ENCODE measurements around the gene ROS1. TPM values are rescaled to one million over a fixed set of nuclear protein-coding genes. Genes with fewer than 3 reads are reported as not detected.

Gene ROS1
- total RNA-seq, 2 experiments from 2014 or later = not detected

DNA sequence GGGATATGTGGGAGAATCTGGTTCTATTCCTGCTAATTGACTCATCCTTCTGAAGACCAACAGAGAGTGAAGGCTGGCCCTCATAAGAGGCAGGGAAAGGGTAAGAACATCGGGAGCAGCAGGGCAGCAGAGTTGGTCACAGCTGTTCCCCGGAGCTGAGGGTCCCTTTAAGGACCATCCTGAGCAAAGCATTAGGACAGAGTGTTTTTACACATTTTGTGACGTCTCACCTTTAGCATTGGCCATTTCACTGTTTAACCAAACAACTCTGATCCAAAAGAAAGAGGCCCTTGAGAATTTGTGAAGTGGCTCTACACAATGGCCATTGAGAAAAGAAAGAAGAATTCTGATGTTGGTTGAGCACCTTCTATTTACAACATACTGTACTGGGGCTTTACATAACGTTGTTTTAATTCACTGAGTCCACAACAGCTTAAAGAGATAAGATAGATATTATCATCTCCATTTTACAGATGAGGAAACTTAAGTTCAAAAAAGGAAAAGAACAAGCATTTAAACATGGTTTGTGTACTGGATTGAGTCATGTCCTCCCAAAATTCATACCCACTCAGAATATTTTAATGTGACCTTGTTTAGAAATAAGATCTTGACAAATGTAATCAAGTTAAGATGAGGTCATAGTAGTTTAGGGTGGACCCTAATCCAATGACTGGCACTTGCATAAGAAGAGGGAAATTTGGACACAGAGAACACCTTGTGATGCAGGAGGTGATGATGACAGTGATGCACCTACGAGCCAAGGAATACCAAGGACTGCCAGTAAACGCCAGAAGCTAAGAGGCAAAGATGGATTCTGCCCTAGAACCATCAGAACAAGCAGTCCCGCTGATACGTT, 98.4 kb downstream of the ROS1 start:
- Mint-ChIP-seq H3K27ac (no peak overlapping the region), H3K36me3 (peaks cover 2% of the 10 kb centered on the region), H3K27me3 (peaks cover 18% of the 10 kb centered on the region), H3K9me3 (peaks cover 5% of the 10 kb centered on the region), H3K4me1 (no peaks in the 10 kb centered on the region), H3K4me3 (no peak overlapping the region)
- no peak for DNase-seq

- Mint-ChIP-seq H3K4me3 (no peak overlapping the region), H3K4me1 (no peaks in the 10 kb centered on the region), H3K36me3 (no peaks in the 10 kb centered on the region), H3K9me3 (no peaks in the 10 kb centered on the region), H3K27ac (no peak overlapping the region), H3K27me3 (peaks cover 16% of the 10 kb centered on the region)
- no peak for DNase-seq
Observed at GRCh38 chr6:117326396-117326795, 99.3 kb downstream of the ROS1 start.

- Mint-ChIP-seq H3K4me3 (no peak overlapping the region), H3K27me3 (peaks cover 5% of the 10 kb centered on the region), H3K27ac (no peak overlapping the region), H3K4me1 (no peaks in the 10 kb centered on the region), H3K36me3 (no peaks in the 10 kb centered on the region), H3K9me3 (no peaks in the 10 kb centered on the region)
- DNase-seq = no peak
Observed at GRCh38 chr6:117317261-117317660, 108.5 kb downstream of the ROS1 start.

GRCh38 chr6:117311726-117312125, 114.0 kb downstream of the ROS1 start:
- Mint-ChIP-seq H3K4me1 (no peaks in the 10 kb centered on the region), H3K9me3 (no peaks in the 10 kb centered on the region), H3K27me3 (peaks cover 5% of the 10 kb centered on the region), H3K36me3 (no peaks in the 10 kb centered on the region), H3K27ac (no peak overlapping the region), H3K4me3 (no peak overlapping the region)
- no peak for DNase-seq

DNA sequence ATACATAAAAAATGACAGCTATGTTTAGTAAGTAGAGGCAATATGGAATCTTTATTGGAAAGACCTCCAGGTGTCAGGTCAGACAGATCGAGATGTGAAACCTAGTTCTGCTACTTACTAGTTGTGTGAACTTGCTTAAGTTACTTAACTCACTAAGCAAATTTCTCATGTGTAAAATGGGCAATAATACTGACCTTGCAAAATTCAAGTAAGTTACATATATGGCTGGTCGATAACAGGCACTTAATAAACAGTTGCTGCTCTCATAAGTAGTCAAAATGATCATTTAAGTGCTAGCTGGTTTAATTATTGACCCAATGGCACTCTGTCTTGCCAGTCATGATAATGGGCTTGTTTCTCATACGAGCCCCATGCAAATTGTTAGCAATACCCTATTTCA, 114.4 kb downstream of the ROS1 start:
- Mint-ChIP-seq H3K9me3 (no peaks in the 10 kb centered on the region), H3K4me3 (no peak overlapping the region), H3K27ac (no peak overlapping the region), H3K4me1 (no peaks in the 10 kb centered on the region), H3K36me3 (no peaks in the 10 kb centered on the region), H3K27me3 (peaks cover 5% of the 10 kb centered on the region)
- DNase-seq = no peak

DNA sequence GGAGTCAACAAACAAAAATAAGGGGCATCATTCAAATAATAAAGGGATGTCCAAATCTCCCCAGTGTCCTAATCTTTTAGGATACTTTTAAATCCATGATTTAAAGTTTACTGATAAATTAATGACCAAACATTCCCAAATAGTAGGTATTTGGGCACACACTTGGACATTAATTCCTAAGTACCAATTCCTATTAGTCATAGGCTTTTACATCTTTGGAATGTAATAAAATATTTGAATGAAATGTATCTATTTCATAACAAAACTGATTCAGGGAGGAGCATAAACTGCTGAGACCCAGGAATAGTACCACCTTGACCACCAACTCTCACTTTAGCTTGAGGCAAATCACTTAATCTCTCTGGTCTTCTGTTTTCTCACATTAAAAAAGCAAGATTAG, 116.1 kb downstream of the ROS1 start:
- Mint-ChIP-seq H3K27ac (no peak overlapping the region), H3K4me3 (no peak overlapping the region), H3K36me3 (no peaks in the 10 kb centered on the region), H3K27me3 (peaks cover 5% of the 10 kb centered on the region), H3K9me3 (no peaks in the 10 kb centered on the region), H3K4me1 (no peaks in the 10 kb centered on the region)
- no peak for DNase-seq

- H3K27ac Mint-ChIP-seq = no peak overlapping the region
- no peaks in the 10 kb centered on the region for H3K9me3 Mint-ChIP-seq
- peaks cover 6% of the 10 kb centered on the region for H3K27me3 Mint-ChIP-seq
- no peak for DNase-seq
- H3K36me3 Mint-ChIP-seq = no peaks in the 10 kb centered on the region
- no peak overlapping the region for H3K4me3 Mint-ChIP-seq
- H3K4me1 Mint-ChIP-seq = no peaks in the 10 kb centered on the region
Observed at GRCh38 chr6:117309069-117309468, 116.7 kb downstream of the ROS1 start.

DNA sequence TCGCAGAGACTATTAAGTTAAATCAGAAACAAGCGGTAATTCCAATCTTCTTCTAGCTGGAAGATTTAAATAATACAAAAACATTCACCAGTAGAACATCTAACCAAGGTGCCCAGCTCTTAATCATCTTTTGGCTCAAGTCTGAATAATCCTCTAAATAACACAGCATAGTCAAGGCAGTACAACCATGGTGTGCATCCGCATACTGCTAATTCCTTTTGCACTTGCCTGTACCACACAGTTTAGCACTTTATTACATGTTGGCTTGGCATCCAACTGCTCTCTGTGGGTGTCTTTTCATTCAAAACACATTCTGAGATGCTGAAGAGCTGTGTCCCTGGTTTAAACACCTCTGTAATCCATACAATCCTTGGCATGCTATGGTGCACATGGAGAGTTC, 118.1 kb downstream of the ROS1 start:
- DNase-seq = no peak
- no peak overlapping the region for H3K4me3 Mint-ChIP-seq
- no peaks in the 10 kb centered on the region for H3K4me1 Mint-ChIP-seq
- no peak overlapping the region for H3K27ac Mint-ChIP-seq
- H3K36me3 Mint-ChIP-seq = no peaks in the 10 kb centered on the region
- H3K27me3 Mint-ChIP-seq = peaks cover 6% of the 10 kb centered on the region
- no peaks in the 10 kb centered on the region for H3K9me3 Mint-ChIP-seq

DNA sequence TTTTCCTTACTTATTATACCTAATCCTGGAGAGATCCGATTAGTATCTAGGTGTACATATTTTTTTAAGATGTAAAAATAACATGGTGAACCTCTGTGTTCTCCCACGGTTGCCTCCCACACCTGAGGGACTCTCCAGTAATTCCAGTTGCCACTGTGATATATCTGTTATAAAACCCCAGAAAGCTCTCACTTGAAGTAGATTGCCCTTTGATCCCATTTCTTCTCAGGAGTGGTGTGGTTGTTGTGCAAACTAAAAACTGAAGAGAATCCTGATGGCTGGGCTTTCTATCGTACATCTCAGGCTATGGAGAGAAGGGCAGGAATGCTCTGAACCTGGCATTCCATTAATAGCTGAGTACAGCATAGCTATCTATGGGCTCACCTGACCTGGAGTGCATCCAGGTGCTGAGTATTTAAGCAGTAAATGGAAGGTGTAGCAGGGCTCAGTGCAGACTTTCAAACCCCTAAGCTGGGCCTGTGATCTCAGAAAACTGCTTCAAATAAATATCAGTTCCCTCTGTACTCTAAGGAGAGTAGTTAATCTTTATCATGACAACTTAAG, 119.4 kb downstream of the ROS1 start:
- H3K4me1 Mint-ChIP-seq = no peaks in the 10 kb centered on the region
- no peak overlapping the region for H3K4me3 Mint-ChIP-seq
- no peak for DNase-seq
- H3K27me3 Mint-ChIP-seq = peaks cover 6% of the 10 kb centered on the region
- no peaks in the 10 kb centered on the region for H3K9me3 Mint-ChIP-seq
- H3K27ac Mint-ChIP-seq = no peak overlapping the region
- no peaks in the 10 kb centered on the region for H3K36me3 Mint-ChIP-seq

DNA sequence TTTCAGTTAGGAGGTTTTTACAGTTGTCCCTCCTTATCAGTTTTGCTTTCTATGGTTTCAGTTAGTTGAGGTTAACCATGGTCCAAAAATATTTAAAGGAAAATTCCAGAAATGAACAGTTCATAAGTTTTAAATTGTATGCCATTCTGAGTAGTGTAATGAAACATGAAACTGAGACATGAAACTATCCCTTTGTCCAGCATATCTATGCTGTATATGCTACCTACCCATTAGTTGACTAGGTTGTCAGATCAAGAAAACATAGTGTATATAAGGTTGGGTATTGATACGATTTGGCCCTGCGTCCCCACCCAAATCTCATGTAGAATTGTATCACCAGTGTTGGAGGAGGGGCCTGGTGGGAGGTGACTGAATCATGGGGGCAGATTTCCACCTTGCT, 121.3 kb downstream of the ROS1 start:
- H3K36me3 Mint-ChIP-seq = no peaks in the 10 kb centered on the region
- H3K9me3 Mint-ChIP-seq = no peaks in the 10 kb centered on the region
- no peak overlapping the region for H3K27ac Mint-ChIP-seq
- H3K4me1 Mint-ChIP-seq = no peaks in the 10 kb centered on the region
- DNase-seq = no peak
- H3K4me3 Mint-ChIP-seq = no peak overlapping the region
- peaks cover 6% of the 10 kb centered on the region for H3K27me3 Mint-ChIP-seq

GRCh38 chr6:117303323-117303722, 122.4 kb downstream of the ROS1 start:
- Mint-ChIP-seq H3K36me3 (no peaks in the 10 kb centered on the region), H3K4me3 (no peak overlapping the region), H3K27me3 (peaks cover 6% of the 10 kb centered on the region), H3K4me1 (no peaks in the 10 kb centered on the region), H3K9me3 (no peaks in the 10 kb centered on the region), H3K27ac (no peak overlapping the region)
- no peak for DNase-seq

DNA sequence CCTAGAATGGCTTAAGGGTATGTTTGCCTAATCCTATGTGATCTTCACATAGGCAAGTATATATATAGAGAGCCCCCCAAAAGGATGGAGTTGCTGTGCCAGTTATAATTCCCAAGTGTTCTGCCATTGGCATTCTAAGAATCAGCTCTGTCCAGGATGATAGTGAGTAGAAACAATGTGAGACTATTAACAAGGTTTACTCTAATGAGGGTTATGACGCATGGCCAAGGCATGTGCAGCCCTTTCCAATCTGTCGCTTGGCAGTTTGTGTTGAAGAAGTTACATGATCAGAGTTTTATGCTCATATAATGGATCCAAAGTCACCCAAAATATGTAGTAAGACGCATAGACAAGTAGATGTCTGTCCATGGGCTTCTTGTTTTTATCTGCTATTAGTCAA, 126.8 kb downstream of the ROS1 start:
- Mint-ChIP-seq H3K4me1 (no peaks in the 10 kb centered on the region), H3K36me3 (no peaks in the 10 kb centered on the region), H3K4me3 (no peak overlapping the region), H3K27me3 (peaks cover 12% of the 10 kb centered on the region), H3K27ac (no peak overlapping the region), H3K9me3 (no peaks in the 10 kb centered on the region)
- no peak for DNase-seq

DNA sequence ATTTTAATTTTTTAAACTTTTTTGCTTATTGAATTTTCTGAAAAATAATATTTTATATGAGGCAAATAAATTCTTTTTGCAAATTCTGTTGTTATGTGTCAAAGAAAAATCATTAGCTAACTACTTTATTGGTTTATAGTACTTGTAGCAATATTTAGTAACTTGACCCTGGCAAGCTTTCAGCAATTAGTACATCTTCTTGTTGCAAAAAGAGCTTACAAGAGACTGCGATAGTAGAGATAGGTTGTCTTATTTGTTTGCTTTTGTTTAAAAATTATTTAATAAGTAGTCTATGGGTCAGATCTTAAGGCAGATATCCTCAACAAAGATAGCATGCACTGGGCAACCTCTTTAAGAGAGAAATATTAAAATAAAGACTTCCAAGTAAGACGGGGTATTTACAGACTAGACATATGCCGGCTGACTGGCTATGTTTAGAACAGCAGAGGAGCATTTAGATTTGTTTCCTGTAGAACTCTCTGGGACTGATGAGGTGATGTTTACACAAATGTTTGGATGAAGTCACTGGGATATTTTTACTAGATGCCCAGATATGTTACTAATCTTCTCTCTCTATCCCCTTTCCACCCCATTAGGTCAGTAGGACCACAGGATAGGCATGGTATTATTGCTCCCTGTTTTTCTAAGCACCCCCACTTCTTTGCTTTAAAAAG, 135.4 kb downstream of the ROS1 start:
- Mint-ChIP-seq H3K27me3 (peaks cover 25% of the 10 kb centered on the region), H3K36me3 (no peaks in the 10 kb centered on the region), H3K9me3 (no peaks in the 10 kb centered on the region), H3K4me3 (no peak overlapping the region), H3K27ac (no peak overlapping the region), H3K4me1 (no peaks in the 10 kb centered on the region)
- no peak for DNase-seq

DNA sequence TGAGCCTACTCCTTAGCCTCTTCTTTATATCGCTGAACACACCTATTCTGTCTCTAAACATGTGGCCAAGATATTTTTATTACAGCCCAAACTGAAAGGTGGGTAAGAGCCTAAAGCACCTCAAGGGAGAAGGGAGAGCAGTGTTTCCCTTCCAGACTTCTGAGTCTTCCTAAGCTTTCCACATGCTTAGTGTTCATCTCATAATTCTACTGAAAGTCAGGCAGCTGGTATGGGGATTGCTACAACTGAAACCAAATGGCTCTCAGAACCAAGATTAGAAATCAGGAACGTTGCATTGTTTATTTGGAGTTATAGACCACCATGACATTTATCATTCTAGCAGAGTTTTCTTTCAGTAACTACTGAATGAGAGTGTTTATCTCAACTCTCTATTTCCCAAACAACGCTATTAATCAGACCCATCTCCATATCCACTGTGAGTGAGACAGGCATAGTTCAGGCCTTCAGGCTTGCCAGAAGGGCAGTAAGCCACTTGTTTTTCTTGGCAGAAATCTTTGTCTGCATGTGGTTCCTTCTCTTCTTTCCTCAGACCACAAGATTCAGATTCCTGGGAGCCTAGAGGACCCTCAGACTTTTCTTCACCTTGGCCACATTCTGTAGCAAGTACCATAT, 137.5 kb downstream of the ROS1 start:
- peaks cover 21% of the 10 kb centered on the region for H3K27me3 Mint-ChIP-seq
- H3K9me3 Mint-ChIP-seq = no peaks in the 10 kb centered on the region
- H3K27ac Mint-ChIP-seq = no peak overlapping the region
- no peak overlapping the region for H3K4me3 Mint-ChIP-seq
- H3K4me1 Mint-ChIP-seq = no peaks in the 10 kb centered on the region
- no peaks in the 10 kb centered on the region for H3K36me3 Mint-ChIP-seq
- no peak for DNase-seq

DNA sequence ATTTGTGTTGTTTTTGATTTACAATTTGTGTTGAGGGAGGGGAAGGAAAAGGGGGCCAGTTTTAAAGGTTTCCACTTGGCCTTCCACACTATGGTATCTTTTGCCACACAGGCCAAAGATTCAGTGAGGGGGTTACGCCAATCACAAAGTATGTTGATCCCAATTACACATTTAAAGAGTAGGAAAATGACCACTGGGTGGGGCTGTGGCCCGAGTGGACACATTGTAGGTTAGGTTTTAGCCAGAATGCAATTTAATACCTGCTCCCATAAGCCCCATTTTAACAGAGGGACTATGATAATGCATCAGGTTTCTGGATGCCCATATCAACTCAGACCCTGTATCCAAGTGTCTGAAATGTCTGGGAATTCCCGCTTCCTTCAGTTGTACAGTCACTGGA, 144.8 kb downstream of the ROS1 start:
- Mint-ChIP-seq H3K9me3 (no peaks in the 10 kb centered on the region), H3K27me3 (peaks cover 39% of the 10 kb centered on the region), H3K4me3 (no peak overlapping the region), H3K4me1 (no peaks in the 10 kb centered on the region), H3K27ac (no peak overlapping the region), H3K36me3 (no peaks in the 10 kb centered on the region)
- no peak for DNase-seq
